CD4-positive, alpha-beta T cell (primary cell): ENCODE data around the gene ADGRD1. TPM values are rescaled to one million over a fixed set of nuclear protein-coding genes. Genes with fewer than 3 reads are reported as not detected.

Experiments
- ATAC-seq: fragments of 200-7000 bp; cut with Tn5 transposase; one replicate; pipeline ENCODE4 v1.10.0; 2022; ENCODE audit warnings: mild to moderate bottlenecking; ENCODE audit not compliant: poor library complexity
- CTCF ChIA-PET: fragments of 350-600 bp; sonication (Branson Sonifier 250); formaldehyde crosslinking; loops from one replicate; lab custom pipeline; 2021; ENCODE audit warnings: antibody characterized with exemption, inconsistent platforms; lab: Charles Lee
- POLR2A ChIA-PET: fragments of 350-600 bp; sonication (Branson Sonifier 250); formaldehyde crosslinking; loops from one replicate; lab custom pipeline; 2021; ENCODE audit warnings: antibody characterized with exemption, inconsistent platforms; lab: Charles Lee
- DNase-seq, 14 experiments: peaks; one replicate each; pipeline ENCODE4 v3.0.0-alpha.2; 2013 to 2020; ENCODE audit warnings: mixed read lengths in 2 of 14
- H3K27ac ChIP-seq, 2 donors: one replicate each; pipeline versions ENCODE4 v1.5.1 to v1.7.0; 2013; ENCODE audit warnings: low read length in 2 of 2, low read depth in 1 of 2, mild to moderate bottlenecking in 1 of 2
- H3K27me3 ChIP-seq, 2 experiments: 1 replicate in 1 of 2; 2 replicates in 1 of 2; pipeline versions ENCODE4 v1.6.1 to v1.7.0; 2013; ENCODE audit warnings: low read length in 2 of 2, control low read depth in 1 of 2, mild to moderate bottlenecking in 1 of 2, moderate library complexity in 1 of 2; ENCODE audit not compliant: insufficient read depth in 2 of 2, control insufficient read depth in 1 of 2
- H3K36me3 ChIP-seq: one replicate; pipeline ENCODE4 v1.6.1; 2013; ENCODE audit warnings: low read length, control low read depth; ENCODE audit not compliant: insufficient read depth
- H3K4me1 ChIP-seq: one replicate; pipeline ENCODE4 v1.6.1; 2013; ENCODE audit warnings: low read length, control low read depth; ENCODE audit not compliant: insufficient read depth
- H3K4me3 ChIP-seq: one replicate; pipeline ENCODE4 v1.5.1; 2013; ENCODE audit warnings: mild to moderate bottlenecking, low read length, moderate library complexity
- H3K9me3 ChIP-seq, 2 experiments: 1 replicate in 1 of 2; 2 replicates in 1 of 2; pipeline versions ENCODE4 v1.6.1 to v1.7.0; 2013; ENCODE audit warnings: low read length in 2 of 2, mild to moderate bottlenecking in 2 of 2, control low read depth in 1 of 2, moderate library complexity in 1 of 2; ENCODE audit not compliant: control insufficient read depth in 1 of 2, insufficient read depth in 1 of 2
- H3K27ac Mint-ChIP-seq: one replicate; pipeline ENCODE4 v1.8.0; 2020; ENCODE audit warnings: mixed read lengths
- H3K27me3 Mint-ChIP-seq: one replicate; pipeline ENCODE4 v1.8.0; 2021; ENCODE audit warnings: mixed read lengths
- H3K36me3 Mint-ChIP-seq: one replicate; pipeline ENCODE4 v1.8.0; 2021; ENCODE audit warnings: low read depth, mixed read lengths
- H3K4me1 Mint-ChIP-seq: one replicate; pipeline ENCODE4 v1.8.0; 2021; ENCODE audit warnings: low read depth, mixed read lengths
- H3K4me3 Mint-ChIP-seq: one replicate; pipeline ENCODE4 v1.8.0; 2020; ENCODE audit warnings: mild to moderate bottlenecking, mixed read lengths
- H3K9me3 Mint-ChIP-seq: one replicate; pipeline ENCODE4 v1.8.0; 2020; ENCODE audit warnings: mixed read lengths
- CTCF ChIP-seq: fragments of 200-600 bp; IDR thresholded peaks from one replicate; pipeline ENCODE4 v1.8.0; 2022; ENCODE audit warnings: antibody characterized with exemption, mild to moderate bottlenecking
- intact Hi-C, 2 experiments: fragments of 100-400 bp; cut with DNase I in 1 of 2; cut with micrococcal nuclease in 1 of 2; formaldehyde crosslinking; loops; one replicate each; pipeline versions ENCODE4 v1.15.1 to v1.9.0; 2023 to 2025; cut with DNase I, micrococcal nuclease
- total RNA-seq, 174 experiments: library from RNA in 2 of 174; stranded (reverse) in 2 of 174; gene quantifications; one replicate each; pipeline ENCODE4 v1.2.3 and lab custom pipeline; 2021 to 2026

The ADGRD1 gene
- total RNA-seq, 2 experiments from 2014 or later, result 0.22 TPM; not detected in 1

GRCh38 chr12:131164096-131164872, 210.6 kb downstream of the ADGRD1 start:
- H3K4me1 Mint-ChIP-seq, result no peaks in the 10 kb centered on the region
- H3K9me3 Mint-ChIP-seq, result no peaks in the 10 kb centered on the region
- intact Hi-C loops, result no loop called here

DNA sequence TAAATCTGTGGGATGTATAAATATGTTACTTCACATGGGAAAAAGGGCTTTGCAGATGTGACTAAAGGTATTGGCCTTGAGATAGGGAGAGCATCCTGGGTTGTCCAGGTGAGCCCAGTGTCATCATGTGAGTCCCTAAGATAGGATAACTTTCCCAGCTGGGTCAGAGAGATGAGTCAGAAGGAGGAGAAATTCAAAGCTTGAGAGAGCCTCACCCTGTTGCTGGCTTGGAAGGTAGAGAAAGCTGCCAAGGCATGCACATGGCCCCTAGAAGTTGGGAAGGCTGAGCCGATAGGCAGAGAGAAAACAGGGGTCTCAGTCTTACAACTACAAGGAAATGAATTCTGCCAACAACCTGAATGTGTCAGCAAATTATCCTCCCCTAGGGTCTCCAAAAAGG, 213.0 kb downstream of the ADGRD1 start:
- Histone ChIP-seq H3K36me3 (no peaks in the 10 kb centered on the region), H3K4me1 (no peaks in the 10 kb centered on the region), H3K9me3 (peaks cover 0 to 5% of the 10 kb centered on the region in 2 experiments), H3K4me3 (no peak overlapping the region), H3K27me3 (no peaks in the 10 kb centered on the region), H3K27ac (no peak overlapping the region)
- H3K27me3 Mint-ChIP-seq, result peaks cover 15% of the 10 kb centered on the region
- no peak overlapping the region for H3K4me3 Mint-ChIP-seq
- DNase-seq (no peak), ATAC-seq (no peak)
- H3K36me3 Mint-ChIP-seq, result no peaks in the 10 kb centered on the region
- no peaks in the 10 kb centered on the region for H3K9me3 Mint-ChIP-seq
- H3K4me1 Mint-ChIP-seq, result no peaks in the 10 kb centered on the region
- ChIA-PET CTCF (no interaction called here), POLR2A (no interaction called here)
- intact Hi-C loops, result no loop called here
- TF ChIP-seq CTCF, result no peak
- no peak overlapping the region for H3K27ac Mint-ChIP-seq

More at GRCh38 chr12:131164096-131164872, 210.6 kb downstream of the ADGRD1 start:
- CTCF ChIA-PET, result no interaction called here
- DNase-seq, result no peak
- peaks cover 0 to 5% of the 10 kb centered on the region in 2 experiments for H3K9me3 ChIP-seq
- no peaks in the 10 kb centered on the region for H3K27me3 ChIP-seq
- no peak overlapping the region for H3K4me3 Mint-ChIP-seq
- no peaks in the 10 kb centered on the region for H3K36me3 ChIP-seq
- H3K4me3 ChIP-seq, result no peak overlapping the region
- no peak overlapping the region for H3K27ac ChIP-seq
- H3K27me3 Mint-ChIP-seq, result peaks cover 15% of the 10 kb centered on the region
- no peaks in the 10 kb centered on the region for H3K36me3 Mint-ChIP-seq
- TF ChIP-seq CTCF, result no peak
- no peak for ATAC-seq
- no peaks in the 10 kb centered on the region for H3K4me1 ChIP-seq
- no peak overlapping the region for H3K27ac Mint-ChIP-seq
- POLR2A ChIA-PET, result no interaction called here

GRCh38 chr12:131167334-131167733, 213.6 kb downstream of the ADGRD1 start:
- POLR2A ChIA-PET, result no interaction called here
- peaks cover 15% of the 10 kb centered on the region for H3K27me3 Mint-ChIP-seq
- intact Hi-C loops, result no loop called here

More at GRCh38 chr12:131167334-131167733, 213.6 kb downstream of the ADGRD1 start:
- Histone ChIP-seq H3K27ac (no peak overlapping the region), H3K4me1 (no peaks in the 10 kb centered on the region), H3K9me3 (peaks cover 0 to 5% of the 10 kb centered on the region in 2 experiments), H3K36me3 (no peaks in the 10 kb centered on the region), H3K27me3 (no peaks in the 10 kb centered on the region), H3K4me3 (no peak overlapping the region)
- TF ChIP-seq CTCF, result no peak
- Mint-ChIP-seq H3K4me1 (no peaks in the 10 kb centered on the region), H3K27ac (no peak overlapping the region), H3K36me3 (no peaks in the 10 kb centered on the region), H3K9me3 (no peaks in the 10 kb centered on the region), H3K4me3 (no peak overlapping the region)
- ATAC-seq, result no peak
- no peak for DNase-seq
- CTCF ChIA-PET, result no interaction called here
